GM20000 (cell line): ENCODE data around the gene CTNNBL1.

ENCODE experiments used
- DNase-seq: peaks from one replicate; pipeline ENCODE4 v3.0.0; 2012; ENCODE audit warnings: low spot score
- CTCF ChIP-seq: IDR thresholded peaks from 2 replicates; pipeline ENCODE4 v1.5.1; 2012; ENCODE audit warnings: mild to moderate bottlenecking, control low read depth; ENCODE audit errors: extremely low read depth, missing control alignments

CTNNBL1 gene

GRCh38 chr20:37902504-37903313 lies 208.9 kb downstream of the CTNNBL1 start, which contains the start of gene VSTM2L:
VSTM2L (plus strand) TSS chr20:37903127; CDS start chr20:37903351, 224 bp downstream.
- no peak for TF ChIP-seq CTCF
- peak; percentile 64 for DNase-seq

GRCh38 chr20:37903317-37904007 lies 209.6 kb downstream of the CTNNBL1 start:
- DNase-seq = peak; percentile 58
- peak; percentile 36 for TF ChIP-seq CTCF

- DNase-seq = no peak
- TF ChIP-seq CTCF = no peak
Measured at GRCh38 chr20:37904008-37904642, 210.3 kb downstream of the CTNNBL1 start.

GRCh38 chr20:37904845-37905373 lies 211.1 kb downstream of the CTNNBL1 start:
- no peak for DNase-seq
- TF ChIP-seq CTCF = no peak

GRCh38 chr20:37905671-37906613 lies 212.1 kb downstream of the CTNNBL1 start:
- no peak for TF ChIP-seq CTCF

GRCh38 chr20:37907330-37907676 lies 213.5 kb downstream of the CTNNBL1 start:
- TF ChIP-seq CTCF = no peak
- no peak for DNase-seq

More at GRCh38 chr20:37905671-37906613, 212.1 kb downstream of the CTNNBL1 start:
- no peak for DNase-seq
